H54 (cell line): Measurements from ENCODE around the gene CBFB.

Experiments used
- DNase-seq: peaks from one replicate; pipeline ENCODE4 v3.0.0; 2011; ENCODE audit warnings: low spot score, mixed read lengths; ENCODE audit not compliant: insufficient read length
- FAIRE-seq: peaks from 3 replicates; lab custom pipeline; 2011; peaks lifted over from hg19 to GRCh38; lab: Jason Lieb, UNC
- POLR2A ChIP-seq: IDR thresholded peaks from 2 replicates; pipeline ENCODE4 v1.6.1; 2011; ENCODE audit warnings: low read depth, mild to moderate bottlenecking, low read length

Gene CBFB

DNA sequence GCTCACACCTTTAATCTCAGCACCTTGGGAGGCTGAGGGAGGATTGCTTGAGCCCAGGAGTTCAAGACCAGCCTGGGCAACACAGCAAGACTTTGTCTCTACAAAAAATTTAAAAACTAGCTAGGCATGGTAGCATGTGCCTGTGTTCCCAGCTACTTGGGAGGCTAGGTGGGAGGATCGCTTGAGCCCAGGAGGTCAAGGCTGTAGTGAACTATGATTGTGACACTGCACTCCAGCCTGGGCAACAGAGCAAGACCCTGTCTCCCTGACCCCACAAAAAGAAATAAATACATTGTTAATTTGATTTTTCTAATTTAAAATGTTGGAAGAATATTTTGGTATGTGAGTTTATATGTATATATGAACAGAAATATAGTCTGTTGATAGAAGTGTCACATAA, 58.3 kb downstream of the CBFB start:
- FAIRE-seq, result no peak
- TF ChIP-seq POLR2A, result no peak

DNA sequence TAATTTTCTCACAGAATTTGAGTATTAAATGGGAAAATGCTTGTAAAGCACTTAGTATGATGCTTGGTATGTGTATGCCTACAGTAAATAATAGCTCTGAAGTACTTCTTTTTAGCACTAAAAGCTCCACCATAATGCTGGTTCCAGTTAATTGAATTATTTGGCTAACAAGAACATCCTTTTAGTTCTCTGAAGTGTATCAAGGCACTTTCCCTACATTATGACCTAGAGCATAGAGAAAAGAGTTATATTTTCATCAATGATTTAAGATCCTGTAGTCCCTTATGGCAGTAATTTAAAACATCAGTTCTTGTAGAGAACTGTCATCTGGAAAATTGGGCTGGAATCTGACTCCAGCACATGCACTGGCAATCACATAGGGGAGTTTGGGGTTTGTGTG, 58.9 kb downstream of the CBFB start:
- DNase-seq, result no peak
- TF ChIP-seq POLR2A, result no peak
- FAIRE-seq, result no peak

More for the DNA sequence above, 58.3 kb downstream of the CBFB start:
- DNase-seq, result no peak

DNA sequence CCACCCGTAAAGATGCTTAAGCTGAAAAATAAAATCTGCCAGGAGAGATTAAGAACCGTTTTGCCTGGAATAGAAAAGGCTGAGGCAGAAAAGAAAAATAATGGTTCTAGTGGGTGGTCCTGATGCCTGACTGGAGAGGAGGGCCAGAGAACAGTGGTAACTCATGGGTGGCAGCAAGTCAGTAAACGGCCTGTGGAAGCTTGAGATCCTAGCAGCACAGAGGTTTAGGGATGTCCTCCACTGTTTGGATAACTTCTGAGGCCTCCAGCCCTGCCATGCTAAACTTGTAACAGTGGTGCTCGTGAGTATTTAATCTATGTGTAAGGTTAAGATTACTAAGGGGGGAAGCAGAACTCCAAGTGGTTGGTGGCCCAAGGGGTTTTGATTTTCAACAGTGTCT, 59.6 kb downstream of the CBFB start:
- TF ChIP-seq POLR2A, result no peak
- DNase-seq, result no peak
- FAIRE-seq, result no peak

DNA sequence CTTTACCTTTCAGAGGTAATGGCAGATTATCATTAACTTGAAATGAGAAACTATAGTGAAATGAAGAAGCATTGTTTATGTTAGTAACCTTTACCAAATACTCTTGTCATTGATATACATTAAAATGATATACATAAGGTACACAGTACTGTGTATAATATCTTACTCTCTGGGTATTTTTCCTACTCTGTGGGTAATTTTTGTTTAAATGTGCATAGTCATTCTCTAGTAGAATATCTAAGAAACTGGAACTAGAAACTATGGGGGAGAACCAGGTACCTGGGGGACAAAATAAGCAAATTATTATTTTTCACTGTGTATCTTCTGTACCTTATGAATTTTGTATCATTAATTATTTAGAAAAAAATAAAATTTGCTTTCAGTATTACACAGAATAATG, 60.2 kb downstream of the CBFB start:
- no peak for TF ChIP-seq POLR2A
- FAIRE-seq (peak; percentile 38), DNase-seq (no peak)

DNA sequence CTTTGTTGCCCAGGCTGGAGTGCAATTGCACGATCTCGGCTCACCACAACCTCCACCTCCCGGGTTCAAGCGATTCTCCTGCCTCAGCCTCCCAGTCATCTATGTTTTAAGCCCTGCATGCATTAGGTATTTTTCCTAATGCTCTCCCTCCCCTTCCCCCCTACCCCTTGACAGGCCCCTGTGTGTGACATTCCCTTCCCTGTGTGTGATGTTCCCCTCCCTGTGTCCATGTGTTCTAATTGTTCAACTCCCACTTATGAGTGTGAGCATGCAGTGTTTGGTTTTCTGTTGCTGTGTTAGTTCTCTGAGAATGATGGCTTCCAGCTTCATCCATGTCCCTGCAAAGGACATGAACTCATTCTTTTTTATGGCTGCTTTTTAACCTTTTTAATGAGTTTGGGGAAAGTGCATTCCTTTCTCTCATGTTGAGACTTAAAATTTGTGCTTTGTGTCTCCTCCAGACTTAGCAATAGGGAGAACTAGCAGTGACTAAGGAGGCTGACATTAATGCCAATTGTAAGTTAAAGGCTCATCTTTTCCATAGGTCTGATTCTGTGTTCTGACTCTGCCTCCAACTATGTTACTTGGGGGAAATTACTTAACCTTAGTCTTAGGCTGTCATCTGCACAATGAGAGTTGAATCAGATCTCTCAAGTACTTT, 63.1 kb downstream of the CBFB start:
- no peak for TF ChIP-seq POLR2A
- peak; percentile 70 for FAIRE-seq
- no peak for DNase-seq

DNA sequence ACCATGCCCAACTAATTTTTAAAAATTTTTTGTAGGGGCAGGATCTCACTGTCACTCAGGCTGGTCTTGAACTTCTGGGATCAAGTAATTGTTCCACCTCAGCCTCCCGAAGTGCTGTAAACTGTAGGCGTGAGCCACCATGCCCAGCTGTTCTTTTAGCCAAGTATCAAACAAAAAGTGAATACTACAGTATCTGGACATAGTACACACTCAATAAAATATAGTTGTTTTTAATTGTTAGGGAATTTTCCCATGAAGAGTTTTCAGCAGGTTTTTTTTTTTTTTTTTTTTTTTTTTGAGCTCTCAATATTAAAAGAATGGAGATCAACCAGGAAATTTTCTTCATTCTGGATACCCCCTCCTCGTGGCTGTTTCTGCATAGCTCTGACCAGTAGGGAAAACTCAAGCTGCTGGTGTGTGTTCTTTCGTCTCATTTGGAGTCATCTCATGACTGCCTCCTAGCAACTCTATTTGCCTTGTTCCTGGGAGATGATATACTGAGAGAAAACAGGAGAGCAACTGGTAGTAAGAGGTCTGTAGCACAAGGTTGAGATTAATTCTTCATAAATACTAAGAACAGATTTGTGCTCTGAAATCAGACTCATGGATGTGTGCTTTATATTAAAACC, 64.3 kb downstream of the CBFB start:
- no peak for FAIRE-seq
- no peak for DNase-seq
- no peak for TF ChIP-seq POLR2A

DNA sequence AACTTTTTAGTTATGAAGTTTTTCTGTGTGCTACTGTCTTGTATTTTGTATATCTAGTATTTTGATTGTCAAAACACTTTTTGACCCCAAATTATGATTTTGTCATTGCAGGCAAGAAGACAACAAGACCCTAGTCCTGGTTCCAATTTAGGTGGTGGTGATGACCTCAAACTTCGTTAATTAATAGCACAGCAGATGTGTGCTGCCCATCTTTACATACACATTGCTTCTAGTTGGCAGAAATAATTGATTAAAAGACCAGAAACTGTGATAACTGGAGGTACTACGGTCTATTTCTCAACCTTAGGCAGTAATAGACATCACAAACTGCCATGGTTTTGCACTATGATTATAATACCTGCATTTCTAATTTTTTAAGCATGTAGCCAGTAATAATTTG, 69.7 kb downstream of the CBFB start:
- TF ChIP-seq POLR2A, result no peak
- FAIRE-seq, result no peak
- no peak for DNase-seq

DNA sequence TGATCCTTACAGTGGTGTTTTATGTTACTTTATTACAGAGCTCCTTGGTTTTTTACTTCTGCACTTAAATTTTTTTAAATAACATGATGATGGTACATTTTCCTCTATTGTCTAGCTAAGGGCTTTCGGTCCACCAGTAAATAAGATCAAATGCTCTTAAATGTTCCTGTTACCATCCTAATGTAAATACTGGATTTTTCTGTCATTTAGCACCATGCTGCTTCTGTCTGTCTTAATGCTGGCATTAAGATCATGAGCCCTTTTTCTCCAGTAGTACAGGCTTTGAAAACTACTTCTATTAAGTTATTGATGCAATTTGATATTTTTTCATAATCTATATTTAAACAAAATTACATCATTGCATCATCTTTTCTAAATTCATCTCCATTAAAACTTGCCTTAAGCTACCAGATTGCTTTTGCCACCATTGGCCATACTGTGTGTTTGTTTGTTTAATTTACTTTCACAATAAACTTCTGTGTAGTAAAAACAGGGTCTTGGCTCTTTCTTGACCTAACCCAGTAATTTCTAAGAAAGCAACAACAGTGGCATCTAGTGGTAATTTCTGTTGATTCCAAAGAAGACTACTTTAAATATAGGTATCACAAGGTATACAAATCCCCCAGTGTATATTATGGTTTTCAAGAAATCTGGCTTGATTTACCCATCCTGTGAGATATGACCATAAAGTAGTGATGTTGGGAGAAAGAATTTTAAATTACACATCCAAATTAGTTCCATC, 71.8 kb downstream of the CBFB start:
- TF ChIP-seq POLR2A, result no peak
- peak; percentile 36 for FAIRE-seq
- DNase-seq, result no peak

DNA sequence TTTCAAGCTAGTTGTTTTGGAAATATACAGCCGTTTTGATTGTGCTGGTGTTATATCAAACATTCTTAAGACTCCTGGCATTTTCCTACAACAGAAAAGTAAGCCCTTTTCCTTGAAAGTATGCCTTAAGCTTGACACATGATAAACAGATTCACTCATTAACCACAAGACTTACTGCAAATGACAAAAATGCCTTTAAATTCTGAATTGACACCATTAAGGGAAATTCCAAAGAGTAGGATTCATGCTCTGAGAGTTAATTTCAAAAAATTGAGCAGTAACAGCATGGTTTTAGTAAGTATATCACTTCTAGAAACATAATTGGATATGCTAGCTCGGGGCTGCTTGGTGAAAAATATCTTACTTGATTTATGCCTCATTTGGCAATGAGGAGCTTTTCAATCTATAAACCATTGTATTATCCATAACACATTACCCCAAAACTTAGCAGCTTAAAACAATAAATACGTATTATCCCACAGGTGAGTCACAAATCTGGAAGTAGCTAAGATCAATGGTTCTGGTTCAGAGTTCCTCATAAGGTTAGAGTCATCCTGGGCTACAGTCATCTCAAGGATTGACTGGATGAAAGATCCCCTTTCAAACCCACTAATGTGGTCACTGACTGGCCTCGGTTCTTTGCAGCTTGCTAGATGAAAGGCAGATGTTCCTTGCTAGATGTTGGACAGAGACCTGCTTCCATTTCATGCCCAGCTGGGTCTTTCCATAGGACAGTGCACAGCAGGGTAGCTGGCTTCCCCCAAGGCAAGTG, 72.5 kb downstream of the CBFB start:
- TF ChIP-seq POLR2A, result no peak
- DNase-seq (no peak), FAIRE-seq (peak; percentile 74)

DNA sequence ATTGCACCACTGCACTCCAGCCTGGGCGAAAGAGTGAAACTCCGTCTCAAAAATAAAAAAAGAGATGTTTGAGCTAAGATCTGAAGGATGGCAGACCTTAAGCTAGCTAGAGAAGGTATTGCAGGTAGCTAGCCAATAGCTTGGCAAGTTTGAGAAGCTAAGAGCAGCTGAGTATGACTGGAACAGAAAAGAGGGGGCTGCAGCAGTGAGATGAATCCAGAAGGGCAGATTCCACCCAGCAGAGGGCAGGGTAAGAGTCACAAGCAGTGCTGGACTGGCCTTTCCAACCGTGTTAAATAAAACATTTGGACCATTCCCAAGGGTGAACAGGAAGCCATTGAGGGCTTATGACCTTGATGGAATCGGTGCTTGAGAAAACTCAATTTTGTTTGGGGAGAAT, 75.1 kb downstream of the CBFB start:
- no peak for DNase-seq
- peak; percentile 15 for FAIRE-seq
- no peak for TF ChIP-seq POLR2A

DNA sequence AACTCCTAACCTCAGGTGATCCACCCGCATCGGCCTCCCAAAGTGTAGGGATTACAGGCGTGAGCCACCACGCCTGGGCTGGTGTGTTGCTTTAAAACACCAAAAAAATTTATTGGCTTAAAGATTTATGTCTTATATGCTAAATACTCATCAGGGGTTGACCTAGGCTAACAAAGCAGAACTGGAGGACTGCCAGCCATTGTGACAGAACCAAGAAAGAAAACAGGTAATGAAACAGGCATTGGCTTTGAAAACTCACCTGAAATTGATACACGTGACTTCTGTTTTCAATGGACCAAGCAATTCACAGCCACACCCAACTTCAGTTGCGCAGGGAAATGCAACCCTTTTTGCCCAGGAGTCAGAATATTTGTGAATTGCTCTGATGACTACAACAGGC, 75.9 kb downstream of the CBFB start:
- DNase-seq, result no peak
- TF ChIP-seq POLR2A, result no peak
- no peak for FAIRE-seq

DNA sequence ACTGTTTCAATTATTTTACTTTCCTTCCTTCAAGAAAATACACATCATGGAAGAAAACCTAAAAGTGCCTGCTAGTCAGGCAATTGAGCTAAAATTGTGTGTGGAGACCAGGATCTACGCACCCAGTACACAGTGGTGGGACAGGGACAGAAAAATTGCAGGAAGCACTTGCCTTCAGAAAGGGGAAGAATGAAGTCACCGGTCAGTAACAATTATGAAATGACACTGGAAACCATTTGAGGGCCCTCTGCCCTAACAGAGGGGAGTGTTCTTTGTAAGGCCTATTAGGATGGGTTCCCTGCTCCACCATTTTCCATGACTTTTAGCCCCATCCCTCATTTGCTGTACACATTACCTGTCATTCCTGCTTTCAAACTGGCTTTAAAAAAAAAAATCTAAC, 76.3 kb downstream of the CBFB start:
- DNase-seq (no peak), FAIRE-seq (no peak)
- no peak for TF ChIP-seq POLR2A

DNA sequence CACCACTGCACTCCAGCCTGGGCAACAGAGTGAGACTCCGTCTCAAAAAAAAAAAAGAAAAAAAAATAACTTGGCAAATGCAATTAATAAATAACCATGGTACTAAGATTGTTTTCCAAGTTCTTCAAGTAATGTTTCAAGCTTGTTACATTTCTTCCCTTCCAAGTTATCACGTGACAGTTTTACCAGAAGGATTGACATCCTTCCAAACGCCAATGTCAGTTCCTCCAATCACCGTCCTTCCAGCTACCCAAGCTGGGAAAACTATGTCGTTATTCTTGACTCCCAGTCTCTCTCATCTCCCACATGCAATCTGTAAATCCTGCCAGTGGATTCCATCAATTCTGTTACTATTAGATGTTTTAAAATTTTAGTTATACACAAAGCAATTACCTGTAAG, 76.9 kb downstream of the CBFB start:
- no peak for DNase-seq
- TF ChIP-seq POLR2A, result no peak
- no peak for FAIRE-seq

DNA sequence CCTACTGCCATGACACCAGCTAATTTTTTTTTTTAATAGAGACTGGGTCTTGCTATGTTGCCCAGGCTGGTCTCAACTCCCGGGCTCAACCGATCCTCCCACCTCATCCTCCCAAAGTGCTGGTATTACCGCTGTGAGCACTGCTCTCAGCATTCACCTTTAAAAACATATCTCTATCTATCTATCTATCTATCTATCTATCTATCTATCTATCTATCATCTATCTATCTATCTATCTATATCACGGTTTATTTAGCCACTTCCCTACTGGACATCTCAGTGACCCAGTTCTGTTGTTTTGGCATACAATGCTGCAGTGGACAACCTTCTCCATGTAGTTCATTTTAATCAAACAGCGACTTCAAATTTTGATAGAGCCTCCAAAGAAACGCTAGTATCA, 79.5 kb downstream of the CBFB start:
- FAIRE-seq, result no peak
- no peak for DNase-seq
- TF ChIP-seq POLR2A, result no peak
